ES-I3 (cell line): ENCODE measurements around the gene SUSD6.
A peak's percentile ranks its signal among the peaks of the same experiment; 100 is the strongest.

Experiments
- H3K36me3 ChIP-seq: 2 replicates; pipeline ENCODE4 v1.6.1; 2013; ENCODE audit warnings: mild to moderate bottlenecking, low read length, control low read depth, moderate library complexity; ENCODE audit not compliant: insufficient read depth
- H3K4me1 ChIP-seq: 2 replicates; pipeline ENCODE4 v1.6.1; 2013; ENCODE audit warnings: mild to moderate bottlenecking, control low read depth, low read length; ENCODE audit not compliant: insufficient read depth
- H3K9ac ChIP-seq: 2 replicates; pipeline ENCODE4 v1.6.1; 2013; ENCODE audit warnings: low read depth, mild to moderate bottlenecking, low read length, moderate library complexity
- H3K9me3 ChIP-seq: 2 replicates; pipeline ENCODE4 v1.6.1; 2013; ENCODE audit warnings: mild to moderate bottlenecking, low read length, moderate library complexity; ENCODE audit not compliant: control insufficient read depth, insufficient read depth

The SUSD6 gene, protein sequence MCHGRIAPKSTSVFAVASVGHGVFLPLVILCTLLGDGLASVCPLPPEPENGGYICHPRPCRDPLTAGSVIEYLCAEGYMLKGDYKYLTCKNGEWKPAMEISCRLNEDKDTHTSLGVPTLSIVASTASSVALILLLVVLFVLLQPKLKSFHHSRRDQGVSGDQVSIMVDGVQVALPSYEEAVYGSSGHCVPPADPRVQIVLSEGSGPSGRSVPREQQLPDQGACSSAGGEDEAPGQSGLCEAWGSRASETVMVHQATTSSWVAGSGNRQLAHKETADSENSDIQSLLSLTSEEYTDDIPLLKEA

DNA sequence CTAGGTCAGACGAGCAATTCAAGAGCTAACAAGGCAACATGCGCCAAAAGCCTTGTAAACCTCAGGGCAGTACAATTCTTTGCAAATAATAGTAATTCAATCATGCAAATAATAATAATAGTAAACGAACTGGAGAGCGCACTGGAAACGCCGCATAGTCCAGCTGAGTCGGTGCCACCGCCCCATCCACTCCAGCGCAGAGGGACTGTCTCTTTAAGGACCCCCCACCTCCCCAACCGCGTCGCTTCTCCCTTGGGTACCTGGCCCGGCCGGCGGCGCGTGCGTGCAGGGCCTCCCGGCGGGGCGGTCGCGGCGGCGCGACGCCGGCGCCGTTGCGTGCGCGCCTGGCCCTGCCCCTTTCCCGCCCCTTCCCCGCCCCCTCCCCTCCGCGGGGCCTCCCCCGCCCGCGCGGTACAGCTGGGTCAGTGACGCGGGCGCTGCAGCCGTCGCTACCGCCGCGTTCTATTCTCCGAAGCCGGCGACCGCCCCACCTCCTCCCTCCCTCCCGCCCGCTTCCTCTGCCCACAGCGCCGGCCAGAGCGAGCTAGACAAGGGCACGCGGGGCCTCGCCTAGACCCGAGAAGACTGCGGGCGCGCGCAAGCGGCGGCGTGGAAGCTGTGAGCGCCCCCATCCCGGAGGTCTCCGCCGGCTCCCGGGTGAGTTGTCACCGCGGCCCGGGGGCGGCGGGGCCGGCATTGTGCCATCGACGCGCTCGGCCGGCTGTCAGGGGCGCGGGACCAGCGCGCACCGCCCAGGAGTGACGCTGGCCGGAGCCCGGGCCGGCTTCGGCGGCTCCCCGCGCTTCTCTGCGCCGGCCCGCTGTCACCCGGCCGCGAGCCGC, at the start of gene SUSD6:
TSS of gene SUSD6 (plus strand) at position 425 of the 842 bp plus-strand sequence. CDS start 46,997 bp downstream, outside the sequence.
- H3K4me1 ChIP-seq: peaks cover 11% of the 10 kb centered on the region
- no peaks in the 10 kb centered on the region for H3K36me3 ChIP-seq
- H3K9me3 ChIP-seq: no peaks in the 10 kb centered on the region; the same call in 1 of the 2 replicates
- H3K9ac ChIP-seq: peak within 1 kb of the TSS; percentile 78

DNA sequence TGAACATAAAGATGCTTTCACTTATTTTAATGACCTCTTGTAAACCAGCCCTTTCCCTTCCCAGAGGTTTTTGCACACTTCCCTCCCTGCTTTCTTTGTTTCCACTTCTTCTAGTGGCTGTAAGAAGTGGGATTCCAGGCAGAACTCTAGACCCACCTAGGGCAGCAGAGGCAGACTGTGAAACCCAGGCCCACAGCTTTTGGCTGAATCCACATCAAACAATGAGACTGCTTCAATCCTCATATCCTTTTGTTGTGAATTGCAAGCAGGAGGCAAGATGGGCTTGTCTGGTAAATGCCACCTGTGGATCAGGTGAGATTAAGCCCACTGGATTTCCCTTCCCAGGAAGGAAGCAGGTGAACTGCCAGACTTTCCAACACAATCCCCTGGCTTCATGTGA, 49.5 kb upstream of the SUSD6 start:
- Histone ChIP-seq H3K9me3 (no peaks in the 10 kb centered on the region), H3K36me3 (no peaks in the 10 kb centered on the region), H3K4me1 (no peaks in the 10 kb centered on the region; the same call in 1 of the 2 replicates), H3K9ac (no peak overlapping the region)

DNA sequence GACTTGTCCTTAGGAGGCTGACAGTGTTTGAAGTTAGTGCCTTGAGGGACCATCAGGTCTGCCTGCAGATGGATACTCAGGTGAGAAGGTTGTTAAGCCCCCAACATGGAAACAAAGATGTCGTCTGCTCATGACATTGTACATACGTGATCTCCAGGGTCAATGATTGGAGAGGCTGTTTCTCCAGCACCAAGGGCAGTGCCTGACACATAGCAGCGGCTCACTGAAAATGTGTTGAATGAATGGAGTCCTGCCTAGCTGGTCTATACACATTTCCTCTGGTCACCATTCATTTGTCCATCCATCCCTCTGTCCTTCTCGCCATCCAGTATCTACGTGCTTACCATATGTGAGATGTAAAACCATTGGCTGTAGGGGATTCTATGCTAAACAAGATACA, 43.8 kb upstream of the SUSD6 start:
- Histone ChIP-seq H3K9ac (no peak overlapping the region), H3K9me3 (peaks cover 6% of the 10 kb centered on the region), H3K36me3 (no peaks in the 10 kb centered on the region), H3K4me1 (no peaks in the 10 kb centered on the region)

DNA sequence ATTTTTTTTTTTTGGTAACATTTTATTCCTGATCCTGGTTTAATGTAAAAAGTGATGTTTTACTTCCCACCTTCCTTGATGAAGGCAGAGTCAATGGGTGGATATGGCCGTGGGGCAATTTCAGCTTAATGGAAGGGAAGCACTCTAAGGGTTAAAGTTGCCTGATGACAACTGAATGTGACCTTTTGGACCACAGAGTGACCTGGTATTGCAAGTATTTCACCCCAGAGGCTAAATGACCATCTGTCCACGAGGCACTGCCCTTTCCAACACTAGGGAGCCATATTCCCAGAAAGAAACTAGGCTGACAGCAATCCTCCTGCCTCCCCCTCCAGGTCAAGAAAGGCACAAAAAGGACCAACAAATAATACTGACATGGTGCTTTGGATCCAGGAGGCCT, 41.5 kb upstream of the SUSD6 start:
- Histone ChIP-seq H3K9ac (no peak overlapping the region), H3K9me3 (peaks cover 6% of the 10 kb centered on the region), H3K4me1 (no peaks in the 10 kb centered on the region), H3K36me3 (no peaks in the 10 kb centered on the region)

DNA sequence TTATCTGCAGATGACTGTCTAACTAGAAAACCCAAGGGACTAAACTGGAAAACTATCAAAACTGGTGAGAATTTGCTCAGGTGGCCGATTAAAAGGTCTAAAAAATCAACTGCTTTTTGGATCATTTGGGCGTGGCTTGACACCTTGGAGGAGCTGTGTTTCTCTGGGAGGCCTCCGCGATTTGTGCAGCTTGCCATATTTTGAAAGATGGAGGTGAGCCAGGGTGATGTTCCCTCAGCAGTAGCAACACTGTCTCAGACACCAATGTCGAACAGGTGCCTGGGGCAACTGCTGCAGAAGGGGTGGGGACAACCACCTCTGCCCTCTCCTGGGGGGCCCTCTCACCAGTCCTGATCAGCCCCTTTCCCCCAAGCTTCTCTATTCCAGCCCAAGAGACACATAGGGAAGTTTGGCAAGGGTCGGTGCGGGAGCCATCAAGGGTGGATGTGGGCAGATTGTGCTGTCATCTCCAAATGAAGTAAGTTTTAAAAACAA, 40.5 kb upstream of the SUSD6 start:
- Histone ChIP-seq H3K4me1 (no peaks in the 10 kb centered on the region), H3K36me3 (no peaks in the 10 kb centered on the region), H3K9ac (no peak overlapping the region), H3K9me3 (peaks cover 6% of the 10 kb centered on the region)

DNA sequence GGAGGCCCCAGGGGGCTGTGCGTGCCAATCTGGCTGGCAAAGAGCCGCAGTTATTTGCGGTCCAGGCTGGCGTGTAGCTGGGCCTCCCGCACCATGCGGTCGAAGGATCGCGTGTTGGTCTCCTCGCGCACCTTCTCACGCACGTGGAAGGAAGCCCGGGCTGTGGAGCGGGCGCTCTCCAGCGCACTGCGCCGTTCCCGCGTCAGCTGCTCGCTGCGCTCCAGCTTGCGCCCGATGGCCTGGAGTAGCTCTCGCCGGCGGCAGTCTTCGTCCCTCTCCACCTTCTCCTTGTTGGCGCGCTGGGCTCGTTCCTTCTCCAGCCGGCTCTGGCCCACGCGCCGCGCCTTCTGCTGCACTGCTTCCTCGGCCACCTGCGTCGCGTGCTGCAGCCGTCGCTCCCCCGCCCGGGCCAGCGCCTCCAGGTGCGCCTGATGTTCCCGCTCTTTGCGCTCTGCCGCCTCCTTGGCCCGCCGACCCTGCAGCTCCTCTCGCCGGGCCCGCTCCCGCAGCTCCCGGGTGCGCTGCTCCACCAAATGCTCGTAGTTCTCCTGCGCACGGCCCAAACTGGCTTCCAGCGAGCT, 39.9 kb upstream of the SUSD6 start:
- no peaks in the 10 kb centered on the region for H3K4me1 ChIP-seq
- peak overlapping the region; percentile 43 for H3K9ac ChIP-seq
- H3K36me3 ChIP-seq: no peaks in the 10 kb centered on the region
- H3K9me3 ChIP-seq: peaks cover 6% of the 10 kb centered on the region

DNA sequence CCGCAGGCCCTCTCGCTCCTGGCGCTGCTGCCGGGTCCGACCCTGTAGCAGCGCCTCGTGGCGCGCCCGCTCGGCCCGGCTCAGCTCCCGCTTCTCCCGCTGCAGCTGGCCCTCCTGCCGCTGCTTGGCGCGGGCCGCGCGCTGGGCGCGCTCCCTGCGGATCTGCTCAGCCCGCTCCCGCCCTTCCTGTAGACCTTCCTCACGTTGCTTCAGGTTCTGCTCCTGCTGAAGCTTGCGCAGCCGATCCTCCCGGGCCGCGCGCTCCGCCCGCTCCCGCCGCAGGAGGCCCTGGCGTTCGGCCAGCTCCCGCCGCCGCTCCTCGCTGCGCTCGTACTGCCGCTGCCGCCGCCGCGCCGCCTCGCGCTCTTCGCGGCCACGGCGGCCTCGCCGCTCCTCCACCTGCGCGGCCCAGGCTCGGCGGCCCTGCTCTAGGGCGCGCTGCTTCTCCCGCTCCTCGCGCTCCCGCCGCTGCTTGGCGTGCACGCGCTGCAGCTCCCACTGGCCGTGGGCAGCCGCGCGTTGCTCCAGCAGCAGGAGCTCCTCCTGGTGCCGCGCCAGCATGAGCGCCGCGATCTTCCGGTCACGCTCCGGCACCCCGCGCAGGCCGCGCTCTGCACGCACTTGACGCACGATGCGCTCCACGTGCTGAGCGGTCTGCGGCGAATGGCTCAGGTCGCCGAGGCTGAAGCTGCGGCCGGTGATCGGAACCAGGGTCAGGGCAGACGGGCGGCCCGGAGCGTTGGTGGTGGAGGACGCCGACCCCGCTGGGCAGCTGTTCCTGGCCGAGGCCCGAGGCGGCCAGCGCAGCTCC, 39.2 kb upstream of the SUSD6 start:
- Histone ChIP-seq H3K4me1 (no peaks in the 10 kb centered on the region), H3K9ac (peak overlapping the region; percentile 43), H3K36me3 (no peaks in the 10 kb centered on the region), H3K9me3 (peaks cover 6% of the 10 kb centered on the region)

DNA sequence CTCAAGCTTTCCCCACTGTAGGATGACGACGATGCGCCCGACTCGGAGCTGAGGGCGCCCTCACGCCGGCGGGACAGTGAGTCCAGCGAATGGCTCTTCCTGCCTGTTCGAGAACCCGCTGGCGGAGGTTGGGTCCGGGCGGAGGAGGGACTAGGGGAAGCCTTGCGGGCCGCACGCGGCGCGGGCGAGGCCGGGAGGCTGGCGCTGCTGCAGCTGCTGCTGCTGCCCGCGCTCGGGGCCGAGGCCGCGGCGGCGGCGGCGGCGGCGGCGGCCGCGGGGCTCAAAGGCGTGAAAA, 38.6 kb upstream of the SUSD6 start:
- Histone ChIP-seq H3K36me3 (no peaks in the 10 kb centered on the region), H3K9me3 (peaks cover 6% of the 10 kb centered on the region), H3K4me1 (no peaks in the 10 kb centered on the region), H3K9ac (no peak overlapping the region)

DNA sequence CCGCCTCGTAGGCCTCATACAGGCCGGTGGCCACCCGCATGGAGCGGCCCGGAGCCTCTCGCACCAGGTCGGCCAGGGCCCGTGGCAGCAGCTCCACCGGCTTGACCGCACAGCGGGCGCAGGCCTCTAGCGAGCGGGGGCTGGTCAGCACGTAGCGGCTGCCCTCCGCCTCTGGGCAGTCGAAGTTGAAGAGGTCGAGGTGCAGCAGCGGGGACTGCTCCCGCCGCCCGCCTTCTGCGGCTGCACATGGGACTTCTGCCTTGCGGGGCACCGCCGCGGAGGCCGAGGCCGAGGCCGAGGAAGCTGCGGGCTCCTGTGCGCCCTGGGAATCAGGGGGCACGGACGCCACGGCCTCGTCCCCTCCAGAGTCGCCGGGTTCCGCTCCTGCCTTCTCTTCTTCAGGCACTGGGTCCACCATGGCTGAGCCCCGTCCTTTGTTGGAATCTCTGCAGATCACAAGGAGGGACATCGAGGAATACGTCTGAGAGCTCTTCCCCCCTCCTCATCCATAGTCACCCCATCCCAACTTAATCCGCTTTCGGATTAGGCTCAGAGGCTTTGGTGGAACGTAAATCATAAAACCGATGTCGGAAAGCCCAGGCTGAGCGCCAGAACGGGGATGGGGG, 38.1 kb upstream of the SUSD6 start:
- Histone ChIP-seq H3K9me3 (peaks cover 6% of the 10 kb centered on the region), H3K4me1 (no peaks in the 10 kb centered on the region), H3K36me3 (no peaks in the 10 kb centered on the region), H3K9ac (no peak overlapping the region)

DNA sequence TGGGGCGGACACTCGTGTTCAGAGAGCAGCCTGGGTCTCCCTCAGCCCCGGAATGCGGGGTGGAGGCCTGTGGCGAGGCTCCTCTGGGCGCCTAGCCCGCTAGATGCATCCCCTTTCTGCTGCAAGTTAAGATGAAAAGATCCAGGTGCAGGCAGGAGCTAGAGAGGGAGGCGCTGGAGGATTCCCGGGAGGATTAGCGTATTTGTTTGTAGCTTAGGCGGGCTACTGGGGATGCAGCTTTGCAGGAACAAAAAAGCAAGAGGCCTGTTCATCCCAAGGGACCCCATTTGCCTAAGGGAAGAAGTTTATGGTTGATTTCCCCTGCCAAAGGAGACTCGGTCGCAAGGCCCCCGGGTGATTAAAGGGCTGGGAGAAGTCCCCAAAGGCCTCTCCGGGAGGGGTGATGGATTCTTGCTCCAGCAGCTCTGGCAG, 37.5 kb upstream of the SUSD6 start:
- Histone ChIP-seq H3K9ac (no peak overlapping the region), H3K36me3 (no peaks in the 10 kb centered on the region), H3K9me3 (peaks cover 6% of the 10 kb centered on the region), H3K4me1 (no peaks in the 10 kb centered on the region)

DNA sequence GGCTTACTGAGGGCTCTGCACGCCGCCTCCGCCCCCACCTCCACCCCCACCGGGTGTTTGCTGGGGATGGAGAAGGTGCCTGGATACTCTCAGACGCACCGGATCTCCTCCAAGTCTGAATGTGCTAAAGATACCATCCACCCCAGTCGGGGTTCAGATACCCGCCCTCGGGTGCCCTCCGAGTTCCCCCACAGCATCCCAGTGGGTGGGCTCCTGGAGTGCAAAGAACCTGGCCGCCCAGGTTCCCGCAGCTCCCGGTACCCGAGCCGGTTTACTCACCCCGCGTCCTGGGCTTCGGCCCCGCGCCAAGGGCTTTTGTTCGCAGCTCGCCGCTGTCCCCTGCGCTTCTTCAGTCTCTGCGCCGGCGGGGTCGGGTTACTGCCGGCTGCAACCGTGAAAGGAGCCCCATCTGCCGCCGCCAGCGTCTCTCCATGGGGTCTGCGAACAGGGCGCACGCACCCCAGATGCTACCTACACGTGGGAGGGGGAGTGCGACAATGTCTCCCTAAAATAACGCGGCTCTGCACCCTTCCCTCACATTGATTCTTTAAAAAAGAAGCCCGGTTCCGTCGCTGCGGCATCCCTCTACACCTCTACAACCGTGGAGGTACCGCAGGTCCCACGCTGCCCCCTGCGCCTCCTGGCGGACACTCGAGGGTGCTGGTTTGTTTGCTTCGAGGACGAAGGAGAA, 37.0 kb upstream of the SUSD6 start, which contains the start of gene CCDC177:
TSS of gene CCDC177 (minus strand) at position 609 of the 691 bp plus-strand sequence. CDS start 1,249 bp downstream, outside the sequence.
- H3K9ac ChIP-seq: peak within 1 kb of the TSS; percentile 38; the same call in 1 of the 2 replicates
- H3K4me1 ChIP-seq: no peaks in the 10 kb centered on the region
- no peaks in the 10 kb centered on the region for H3K36me3 ChIP-seq
- H3K9me3 ChIP-seq: peaks cover 6% of the 10 kb centered on the region

DNA sequence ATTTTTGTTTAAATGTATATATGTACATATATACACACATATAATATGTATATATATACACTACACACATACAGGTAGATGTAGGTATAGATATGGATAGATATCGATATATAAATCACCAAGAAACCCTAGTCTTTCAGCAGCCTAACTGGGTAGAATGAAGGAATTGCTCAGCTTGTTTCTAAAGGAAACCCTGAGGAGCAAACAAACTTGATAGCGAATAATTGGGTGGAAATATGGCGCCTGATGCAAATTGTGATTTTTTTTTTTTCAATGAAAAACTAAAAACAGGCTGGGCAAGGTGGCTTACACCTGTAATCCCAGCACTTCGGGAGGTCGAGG, 36.5 kb upstream of the SUSD6 start:
- no peaks in the 10 kb centered on the region for H3K36me3 ChIP-seq
- H3K9me3 ChIP-seq: peaks cover 6% of the 10 kb centered on the region
- H3K4me1 ChIP-seq: peaks cover 3% of the 10 kb centered on the region; the same call in 1 of the 2 replicates
- H3K9ac ChIP-seq: no peak overlapping the region

DNA sequence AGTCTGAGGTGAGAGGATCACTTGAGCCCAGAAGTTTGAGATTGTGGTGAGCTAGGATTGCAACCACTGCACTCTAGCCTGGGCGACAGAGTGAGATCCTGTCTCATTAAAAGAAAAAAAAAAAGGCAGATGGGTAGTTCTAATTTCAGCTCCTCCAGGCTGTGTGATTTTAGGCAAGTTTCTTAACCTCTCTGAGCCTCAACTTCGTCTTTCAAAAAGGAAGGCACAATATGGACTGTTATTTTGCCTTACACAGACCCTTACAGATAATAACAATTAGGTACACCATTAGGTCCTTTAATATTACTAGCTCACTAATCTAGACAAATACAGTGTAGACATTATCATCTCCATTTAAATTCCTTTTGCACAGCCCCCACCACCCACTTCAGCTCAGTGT, 31.9 kb upstream of the SUSD6 start:
- no peak overlapping the region for H3K9ac ChIP-seq
- H3K9me3 ChIP-seq: no peaks in the 10 kb centered on the region
- no peaks in the 10 kb centered on the region for H3K36me3 ChIP-seq
- H3K4me1 ChIP-seq: peaks cover 4% of the 10 kb centered on the region; the same call in 1 of the 2 replicates
